ENCODE results near the gene RIPOR3. TPM values are rescaled to one million over a fixed set of nuclear protein-coding genes. Genes with fewer than 3 reads are reported as not detected.

The RIPOR3 gene
- total and polyA plus RNA-seq, 9 donors, result 3.8 to 9.7 (median 5.8) TPM

- Histone ChIP-seq H3K27me3 (ENCODE audit: control insufficient read depth, insufficient read depth, low read length) (peaks cover 25% of the 10 kb centered on the region), H3K27ac (ENCODE audit: low read length) (peak overlapping the region; percentile 45), H3K4me1 (ENCODE audit: control insufficient read depth, insufficient read depth, low read length) (peaks cover 41% of the 10 kb centered on the region), H3K36me3 (ENCODE audit: control insufficient read depth, insufficient read depth, low read length) (no peaks in the 10 kb centered on the region), H3K4me3 (ENCODE audit: low read length) (peak overlapping the region; percentile 43), H3K9me3 (replicated peaks; ENCODE audit: control insufficient read depth, low read depth, low read length) (no peaks in the 10 kb centered on the region)
- DNase-seq, result peak; percentile 72
- WGBS (ENCODE audit: insufficient coverage), result 19% methylated on average over 15 of the region's 23 CpGs
Observed at GRCh38 chr20:50691573-50692551, 520 bp upstream of the RIPOR3 start.

- Histone ChIP-seq H3K4me1 (ENCODE audit: control insufficient read depth, insufficient read depth, low read length) (peaks cover 41% of the 10 kb centered on the region), H3K36me3 (ENCODE audit: control insufficient read depth, insufficient read depth, low read length) (no peaks in the 10 kb centered on the region), H3K27me3 (ENCODE audit: control insufficient read depth, insufficient read depth, low read length) (peaks cover 25% of the 10 kb centered on the region), H3K4me3 (ENCODE audit: low read length) (peak overlapping the region; percentile 43), H3K9me3 (replicated peaks; ENCODE audit: control insufficient read depth, low read depth, low read length) (no peaks in the 10 kb centered on the region), H3K27ac (ENCODE audit: low read length) (peak overlapping the region; percentile 45)
- WGBS (ENCODE audit: insufficient coverage), result 24% methylated on average over 8 of the region's 10 CpGs
- DNase-seq, result peak; percentile 64
Observed at GRCh38 chr20:50689864-50690649, 1.3 kb downstream of the RIPOR3 start.

- Histone ChIP-seq H3K4me1 (ENCODE audit: control insufficient read depth, insufficient read depth, low read length) (peaks cover 37% of the 10 kb centered on the region), H3K27ac (ENCODE audit: low read length) (peak overlapping the region; percentile 20), H3K36me3 (ENCODE audit: control insufficient read depth, insufficient read depth, low read length) (no peaks in the 10 kb centered on the region), H3K27me3 (ENCODE audit: control insufficient read depth, insufficient read depth, low read length) (peaks cover 25% of the 10 kb centered on the region), H3K4me3 (ENCODE audit: low read length) (no peak overlapping the region), H3K9me3 (replicated peaks; ENCODE audit: control insufficient read depth, low read depth, low read length) (no peaks in the 10 kb centered on the region)
- 77% methylated on average over 3 of the region's 8 CpGs for WGBS (ENCODE audit: insufficient coverage)
- no peak for DNase-seq
Observed at GRCh38 chr20:50688256-50688975, 2.9 kb downstream of the RIPOR3 start.

- no peak overlapping the region for H3K4me3 ChIP-seq (ENCODE audit: low read length)
- peak overlapping the region; percentile 89 for H3K27ac ChIP-seq (ENCODE audit: low read length)
- peak; percentile 96 for DNase-seq
- peaks cover 20% of the 10 kb centered on the region for H3K27me3 ChIP-seq (ENCODE audit: control insufficient read depth, insufficient read depth, low read length)
- WGBS (ENCODE audit: insufficient coverage), result 50% methylated on average over 9 of the region's 10 CpGs
- H3K36me3 ChIP-seq (ENCODE audit: control insufficient read depth, insufficient read depth, low read length), result no peaks in the 10 kb centered on the region
- peaks cover 33% of the 10 kb centered on the region for H3K4me1 ChIP-seq (ENCODE audit: control insufficient read depth, insufficient read depth, low read length)
- no peaks in the 10 kb centered on the region for H3K9me3 ChIP-seq (replicated peaks; ENCODE audit: control insufficient read depth, low read depth, low read length)
Observed at GRCh38 chr20:50686821-50687220, 4.5 kb downstream of the RIPOR3 start.

- Histone ChIP-seq H3K27ac (ENCODE audit: low read length) (no peak overlapping the region), H3K4me3 (ENCODE audit: low read length) (no peak overlapping the region), H3K4me1 (ENCODE audit: control insufficient read depth, insufficient read depth, low read length) (peaks cover 23% of the 10 kb centered on the region), H3K27me3 (ENCODE audit: control insufficient read depth, insufficient read depth, low read length) (no peaks in the 10 kb centered on the region), H3K9me3 (replicated peaks; ENCODE audit: control insufficient read depth, low read depth, low read length) (no peaks in the 10 kb centered on the region), H3K36me3 (ENCODE audit: control insufficient read depth, insufficient read depth, low read length) (no peaks in the 10 kb centered on the region)
- no peak for DNase-seq
- WGBS (ENCODE audit: insufficient coverage), result 91% methylated on average over 4 of the region's 6 CpGs
Observed at GRCh38 chr20:50683570-50683969, 7.8 kb downstream of the RIPOR3 start.

- DNase-seq, result no peak
- Histone ChIP-seq H3K9me3 (replicated peaks; ENCODE audit: control insufficient read depth, low read depth, low read length) (no peaks in the 10 kb centered on the region), H3K36me3 (ENCODE audit: control insufficient read depth, insufficient read depth, low read length) (no peaks in the 10 kb centered on the region), H3K4me1 (ENCODE audit: control insufficient read depth, insufficient read depth, low read length) (peaks cover 28% of the 10 kb centered on the region), H3K4me3 (ENCODE audit: low read length) (no peak overlapping the region), H3K27ac (ENCODE audit: low read length) (no peak overlapping the region), H3K27me3 (ENCODE audit: control insufficient read depth, insufficient read depth, low read length) (no peaks in the 10 kb centered on the region)
- WGBS (ENCODE audit: insufficient coverage), result no CpG with 5 or more reads among the region's 8 CpGs
Observed at GRCh38 chr20:50682947-50683530, 8.3 kb downstream of the RIPOR3 start.

GRCh38 chr20:50682065-50682464, 9.3 kb downstream of the RIPOR3 start:
- Histone ChIP-seq H3K36me3 (ENCODE audit: control insufficient read depth, insufficient read depth, low read length) (no peaks in the 10 kb centered on the region), H3K4me3 (ENCODE audit: low read length) (no peak overlapping the region), H3K9me3 (replicated peaks; ENCODE audit: control insufficient read depth, low read depth, low read length) (no peaks in the 10 kb centered on the region), H3K27ac (ENCODE audit: low read length) (no peak overlapping the region), H3K27me3 (ENCODE audit: control insufficient read depth, insufficient read depth, low read length) (no peaks in the 10 kb centered on the region), H3K4me1 (ENCODE audit: control insufficient read depth, insufficient read depth, low read length) (peaks cover 26% of the 10 kb centered on the region)
- no peak for DNase-seq
- 84% methylated on average over 2 of the region's 4 CpGs for WGBS (ENCODE audit: insufficient coverage)

- Histone ChIP-seq H3K4me3 (ENCODE audit: low read length) (no peak overlapping the region), H3K36me3 (ENCODE audit: control insufficient read depth, insufficient read depth, low read length) (no peaks in the 10 kb centered on the region), H3K27ac (ENCODE audit: low read length) (no peak overlapping the region), H3K27me3 (ENCODE audit: control insufficient read depth, insufficient read depth, low read length) (no peaks in the 10 kb centered on the region), H3K4me1 (ENCODE audit: control insufficient read depth, insufficient read depth, low read length) (peaks cover 20% of the 10 kb centered on the region), H3K9me3 (replicated peaks; ENCODE audit: control insufficient read depth, low read depth, low read length) (no peaks in the 10 kb centered on the region)
- no CpG with 5 or more reads among the region's 12 CpGs for WGBS (ENCODE audit: insufficient coverage)
- DNase-seq, result no peak
Observed at GRCh38 chr20:50681359-50682064, 9.8 kb downstream of the RIPOR3 start.

Measured in muscle of leg (tissue), 11 donors.